SKM-1 treated with dmso at 0.1 percent for 144 hours (cell line): ENCODE results near the gene COQ5.
A peak's percentile ranks its signal among the peaks of the same experiment; 100 is the strongest.
"Not testable (repeated sequence)": the region's sequence is repeated elsewhere in the genome, so short reads cannot be mapped to it uniquely, and the experiment has no call there.

ENCODE experiments used
- DNase-seq: peaks from one replicate; lab custom pipeline; 2025; ENCODE audit not compliant: unreplicated experiment; lab: John Stamatoyannopoulos, UW

COQ5 gene

DNA sequence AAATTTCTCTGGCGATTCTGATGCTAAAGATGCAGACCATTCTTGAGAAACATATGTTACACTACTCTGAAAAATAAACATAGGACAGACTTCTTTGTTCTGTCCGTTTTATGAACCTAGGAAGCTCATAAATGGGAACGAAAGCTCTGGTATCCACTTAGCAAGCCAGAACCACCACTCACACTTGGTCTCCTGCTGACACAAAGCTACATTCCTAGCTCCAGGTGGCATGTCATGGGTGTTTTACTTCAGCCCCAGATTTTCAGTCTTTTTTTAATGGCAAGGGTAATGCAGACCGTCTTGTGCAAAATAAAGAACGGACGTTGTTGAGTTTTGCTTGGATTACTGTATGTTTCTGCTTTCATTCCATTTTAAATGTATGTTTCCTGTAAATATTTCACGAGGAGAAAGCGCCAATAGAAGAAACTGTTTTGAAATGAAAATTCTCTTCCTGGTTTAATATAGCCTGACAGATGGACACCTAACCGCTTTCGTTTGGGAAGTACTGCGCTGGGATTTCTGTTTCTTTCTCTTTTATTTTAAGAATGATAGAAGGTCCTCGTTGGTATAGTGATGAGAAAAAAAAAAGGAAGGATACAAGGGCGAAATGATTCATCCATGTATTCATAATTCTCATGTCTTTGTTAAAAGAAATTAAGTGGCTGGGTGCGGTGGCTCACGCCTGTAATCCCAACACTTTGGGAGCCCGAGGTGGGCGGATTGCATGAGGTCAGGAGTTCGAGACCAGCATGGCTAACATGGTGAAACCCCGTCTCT lies 871 bp upstream of the COQ5 start:
- no peak for DNase-seq

- no peak for DNase-seq
Observed at GRCh38 chr12:120522568-120522967, 6.4 kb downstream of the COQ5 start.

DNA sequence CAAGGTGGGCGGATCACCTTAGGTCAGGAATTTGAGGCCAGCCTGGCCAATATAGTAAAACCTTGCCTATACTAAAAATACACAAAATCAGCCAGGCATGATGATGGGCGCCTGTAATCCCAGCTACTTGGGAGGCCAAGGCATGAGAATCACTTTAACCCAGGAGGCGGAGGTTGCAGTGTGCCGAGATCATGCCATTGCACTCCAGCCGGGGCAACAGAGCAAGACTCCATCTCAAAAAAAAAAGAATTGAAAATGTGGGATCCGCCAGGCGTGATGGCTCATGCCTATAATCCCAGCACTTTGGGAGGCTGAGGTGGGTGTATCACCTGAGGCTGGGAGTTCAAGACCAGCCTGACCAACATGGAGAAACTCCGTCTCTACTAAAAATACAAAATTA lies 9.6 kb downstream of the COQ5 start:
- not testable (repeated sequence) for DNase-seq

GRCh38 chr12:120515496-120515895 lies 13.5 kb downstream of the COQ5 start:
- DNase-seq, result no peak

DNA sequence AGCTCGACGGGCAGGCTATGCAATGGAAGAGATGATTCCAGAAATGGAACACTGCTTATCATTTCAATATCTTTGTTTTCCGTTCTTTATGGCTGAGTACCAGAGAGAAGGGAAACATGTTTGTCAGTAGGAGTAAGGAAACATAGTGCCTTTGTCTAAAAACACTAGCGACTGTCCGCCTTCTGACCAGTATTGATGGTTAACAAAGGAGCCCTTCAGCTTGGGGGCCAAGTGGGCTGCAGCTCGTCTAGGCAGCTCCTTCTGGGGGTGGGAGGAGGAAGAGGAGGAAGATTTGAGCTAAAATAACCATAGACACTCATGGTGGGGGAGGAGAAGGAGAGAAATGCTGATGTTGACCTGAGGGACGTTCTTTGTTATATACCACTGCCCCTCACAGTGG lies 15.0 kb downstream of the COQ5 start:
- DNase-seq, result no peak

- DNase-seq, result no peak
Observed at GRCh38 chr12:120508537-120508936, 20.4 kb downstream of the COQ5 start.

- no peak for DNase-seq
Observed at GRCh38 chr12:120504587-120504986, 24.4 kb downstream of the COQ5 start.

DNA sequence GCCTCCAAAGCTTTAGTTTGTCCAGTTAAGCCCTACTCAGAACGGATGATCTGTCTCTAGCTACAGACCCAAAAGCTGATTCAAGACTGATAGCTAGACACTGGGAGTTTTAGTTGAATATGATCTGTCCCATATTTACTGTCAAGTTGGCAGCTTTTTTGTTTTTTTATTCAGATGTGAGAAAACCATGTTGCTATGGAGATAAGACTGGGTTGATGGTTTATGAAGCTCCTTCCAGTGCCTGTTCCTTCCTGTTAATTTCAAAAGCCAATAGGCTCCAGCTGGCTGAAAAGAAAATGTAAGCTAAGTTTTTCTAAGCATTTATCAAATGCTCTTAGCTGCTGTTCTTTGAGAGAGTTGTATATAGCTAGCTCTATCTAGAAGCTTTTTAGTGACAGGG lies 28.4 kb downstream of the COQ5 start:
- no peak for DNase-seq

DNA sequence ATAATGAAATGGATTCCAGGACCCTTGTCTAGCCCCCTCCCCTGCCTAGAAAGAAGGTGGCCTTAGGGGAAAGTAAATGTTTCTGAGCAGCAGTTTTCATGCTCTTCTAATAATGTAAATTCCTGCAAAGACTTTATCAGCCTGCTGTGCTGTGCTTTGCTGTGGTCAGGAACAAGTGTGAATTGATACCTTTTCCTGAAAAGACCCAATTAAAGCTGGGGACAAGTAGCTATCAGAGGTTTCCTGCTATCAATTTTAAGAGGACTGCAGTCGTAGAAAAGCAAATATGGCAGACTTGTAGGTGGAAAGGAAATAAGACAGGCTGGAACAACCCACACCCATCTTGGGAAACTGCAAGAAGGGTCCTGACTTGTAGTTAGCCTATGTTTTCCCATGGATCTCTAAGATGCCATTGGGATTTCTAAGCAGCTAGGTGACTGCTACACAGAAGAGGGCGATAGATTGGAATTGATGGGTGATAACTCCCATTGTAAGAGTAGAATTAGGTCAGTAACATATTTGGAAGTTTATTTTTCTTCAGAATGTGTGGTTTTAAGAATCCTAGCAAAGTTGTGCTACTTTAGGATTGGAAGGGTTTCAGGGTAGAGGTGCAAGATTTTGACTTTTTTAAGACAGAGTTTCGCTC lies 30.0 kb downstream of the COQ5 start:
- DNase-seq, result no peak

DNA sequence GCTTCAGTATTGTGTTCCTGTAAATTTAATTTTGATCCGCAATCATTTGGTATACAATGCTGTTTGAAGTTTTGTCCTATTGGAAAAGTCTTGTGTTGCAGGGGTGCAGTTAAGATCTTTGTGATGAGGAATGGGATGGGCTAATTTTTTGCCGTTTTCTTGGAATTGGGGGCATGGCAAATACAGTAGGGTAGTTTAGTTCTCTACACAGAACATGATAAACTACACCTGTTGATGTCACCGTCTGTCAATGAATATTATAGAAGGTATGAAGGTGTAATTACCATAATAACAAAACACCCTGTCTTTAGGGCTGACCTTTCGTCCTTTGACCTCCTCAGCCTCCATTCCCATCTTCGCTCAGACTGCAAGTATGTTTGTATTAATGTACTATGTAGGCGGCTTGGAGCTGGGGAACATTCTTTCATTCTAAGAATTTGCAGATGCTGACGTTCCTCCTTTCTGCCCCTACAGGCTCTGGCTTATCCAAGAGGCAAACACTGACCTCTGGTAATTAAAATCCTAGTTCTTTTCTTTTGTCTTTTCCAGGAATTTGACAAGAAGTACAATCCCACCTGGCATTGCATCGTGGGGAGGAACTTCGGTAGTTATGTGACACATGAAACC lies 31.3 kb downstream of the COQ5 start:
- no peak for DNase-seq

- no peak for DNase-seq
Observed at GRCh38 chr12:120496413-120497340, 32.3 kb downstream of the COQ5 start.

DNA sequence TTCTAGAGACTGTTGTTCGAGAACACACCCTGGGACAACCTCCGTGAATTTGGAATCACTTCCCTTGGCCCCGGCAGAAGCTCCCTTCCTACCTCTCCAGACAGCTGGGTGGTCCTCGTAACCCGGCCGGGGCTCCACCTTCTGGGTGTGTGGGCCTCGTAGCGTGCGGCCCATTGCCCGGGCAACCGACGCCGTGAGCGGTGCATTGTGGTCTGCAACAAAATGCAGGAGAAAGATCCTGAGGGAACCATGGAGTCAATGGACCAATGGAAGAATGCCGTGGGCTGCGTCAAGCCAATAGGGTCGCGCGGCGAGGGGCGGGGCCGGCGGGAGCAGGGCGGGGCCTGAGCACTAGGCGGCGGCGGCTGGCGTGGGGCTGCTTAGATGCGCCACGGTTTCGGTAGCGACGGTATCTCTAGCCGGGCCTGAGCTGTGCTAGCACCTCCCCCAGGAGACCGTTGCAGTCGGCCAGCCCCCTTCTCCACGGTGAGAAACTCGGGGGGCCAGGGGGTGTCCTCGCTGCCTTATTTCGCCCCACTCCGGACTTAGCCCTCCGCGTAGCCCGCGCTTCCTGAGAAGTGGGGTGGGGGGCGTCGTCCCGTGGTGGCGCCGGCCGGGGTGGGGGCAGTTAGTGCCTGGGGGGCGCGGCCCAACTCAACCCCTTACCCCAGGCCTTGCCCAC lies 33.1 kb downstream of the COQ5 start, which contains the start of gene DYNLL1:
Gene DYNLL1, plus strand, starts transcription at position 383 of the 682 bp plus-strand sequence. CDS start 309 bp downstream, outside the sequence.
- peak; percentile 76 for DNase-seq

DNA sequence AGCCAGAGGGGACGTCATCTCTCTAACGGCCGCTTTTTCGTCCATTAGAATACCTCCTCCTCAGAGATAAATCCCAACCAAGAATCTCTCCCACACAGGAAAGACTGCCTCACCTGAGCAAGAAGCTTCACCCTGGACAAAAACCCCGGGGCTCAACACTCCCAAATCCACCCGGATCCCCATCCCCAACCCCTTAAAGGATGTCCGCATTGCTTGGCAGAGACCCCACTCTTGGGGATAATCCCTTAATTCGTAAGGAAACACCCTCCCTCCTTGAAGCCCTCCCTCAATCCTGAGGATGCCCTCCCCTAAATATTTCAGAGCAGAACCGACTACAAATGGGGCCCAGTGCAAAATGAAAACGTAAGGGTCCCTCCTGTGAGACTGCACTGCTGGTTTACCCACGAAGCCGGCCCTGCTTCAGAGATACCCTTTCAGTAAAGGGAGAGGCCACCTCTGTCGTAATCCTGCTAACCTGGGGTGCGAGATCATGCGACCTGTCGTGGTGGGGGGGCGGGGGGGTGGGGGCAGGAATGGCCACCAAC lies 33.7 kb downstream of the COQ5 start:
- no peak for DNase-seq

DNA sequence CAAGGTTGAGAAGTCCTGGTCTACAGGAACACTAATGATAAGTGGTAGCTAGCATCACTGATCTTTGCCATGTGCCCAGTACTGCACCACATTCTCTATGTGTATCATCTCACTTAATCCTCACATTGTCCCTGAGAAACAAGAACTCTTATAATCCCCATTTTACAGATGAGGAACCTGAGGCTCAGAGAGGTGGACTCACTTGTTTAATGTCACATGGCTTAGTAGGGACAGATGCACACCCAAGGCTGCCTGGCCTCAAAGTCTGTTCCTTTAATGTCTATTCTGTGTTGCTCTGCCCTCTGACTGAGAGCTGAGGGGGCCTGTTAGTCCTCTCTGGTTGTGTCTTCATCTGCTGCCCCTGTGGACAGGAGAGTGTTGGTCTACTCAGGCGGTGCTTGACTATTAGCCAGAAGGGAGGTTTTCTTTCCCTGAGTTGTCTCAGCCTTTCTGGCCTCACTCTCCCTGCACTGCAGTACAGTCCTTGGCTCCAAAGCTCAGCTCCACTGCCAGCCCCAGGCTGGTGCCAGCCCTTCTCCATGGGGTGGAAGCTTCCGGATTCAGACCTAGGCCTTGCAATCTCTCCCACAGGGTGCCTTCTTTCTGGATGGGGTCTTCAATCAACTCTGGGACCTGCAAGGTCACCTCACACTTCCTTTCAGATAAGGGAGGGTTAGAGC lies 38.0 kb downstream of the COQ5 start:
- DNase-seq, result no peak

DNA sequence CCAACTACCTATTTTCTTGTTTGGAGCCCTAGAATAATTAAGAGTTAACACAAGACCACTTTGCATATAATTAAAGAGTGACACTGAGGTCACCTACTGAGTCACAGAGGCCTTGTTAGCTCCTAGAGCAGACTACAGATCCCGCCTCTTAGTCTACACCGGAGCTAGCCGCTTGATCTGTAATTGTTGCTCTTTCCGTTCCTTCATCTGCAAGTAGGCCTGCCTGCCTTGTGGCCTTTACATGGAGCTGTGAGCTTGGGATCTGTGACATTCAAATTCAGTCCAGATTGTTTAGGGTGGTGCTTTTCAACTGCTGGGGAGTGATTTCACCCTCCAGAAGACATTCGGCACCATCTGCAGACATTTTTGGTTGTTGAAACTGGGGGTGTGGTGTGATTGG lies 38.6 kb downstream of the COQ5 start:
- no peak for DNase-seq

GRCh38 chr12:120489018-120489417 lies 39.9 kb downstream of the COQ5 start:
- no peak for DNase-seq

- DNase-seq, result no peak
Observed at GRCh38 chr12:120488057-120488640, 40.8 kb downstream of the COQ5 start.

DNA sequence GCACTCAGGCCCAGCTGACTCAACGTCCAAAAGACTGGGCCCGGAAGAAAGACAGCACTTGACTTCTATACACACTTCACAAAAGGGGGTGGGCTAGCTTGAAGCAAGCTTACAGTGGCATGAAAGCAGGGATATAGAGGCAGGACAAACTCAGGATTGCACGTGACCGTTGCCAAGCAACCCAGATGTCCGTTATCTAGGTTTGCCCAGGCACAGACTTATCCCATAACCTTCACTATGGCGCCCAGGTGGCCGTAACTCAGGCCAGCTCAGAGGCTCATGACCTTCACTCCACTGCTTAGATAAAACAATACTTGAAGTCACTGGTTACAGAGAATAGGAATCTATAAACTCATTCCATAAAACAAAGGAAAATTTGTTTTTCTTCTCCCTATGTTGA lies 41.4 kb downstream of the COQ5 start:
- DNase-seq, result not testable (repeated sequence)
